Hindlimb muscle (tissue), 1 donor: Measurements from ENCODE around the gene SRC. TPM values are rescaled to one million over a fixed set of nuclear protein-coding genes. Genes with fewer than 3 reads are reported as not detected.
A peak's percentile ranks its signal among the peaks of the same experiment; 100 is the strongest.
"Not testable (repeated sequence)": the region's sequence is repeated elsewhere in the genome, so short reads cannot be mapped to it uniquely, and the experiment has no call there.

Experiments
- DNase-seq: peaks from one replicate; pipeline ENCODE4 v3.0.0-alpha.2; 2013
- polyA plus RNA-seq: library from polyadenylated mRNA; unstranded; fragments of 120-200 nt; gene quantifications from one replicate; pipeline ENCODE4 v1.2.1, GENCODE V29; 2013; ENCODE audit not compliant: insufficient read length

Gene SRC
- polyA plus RNA-seq, 1 donor, result 19.5 TPM

GRCh38 chr20:37364927-37365272, 19.0 kb downstream of the SRC start:
- no peak for DNase-seq

DNA sequence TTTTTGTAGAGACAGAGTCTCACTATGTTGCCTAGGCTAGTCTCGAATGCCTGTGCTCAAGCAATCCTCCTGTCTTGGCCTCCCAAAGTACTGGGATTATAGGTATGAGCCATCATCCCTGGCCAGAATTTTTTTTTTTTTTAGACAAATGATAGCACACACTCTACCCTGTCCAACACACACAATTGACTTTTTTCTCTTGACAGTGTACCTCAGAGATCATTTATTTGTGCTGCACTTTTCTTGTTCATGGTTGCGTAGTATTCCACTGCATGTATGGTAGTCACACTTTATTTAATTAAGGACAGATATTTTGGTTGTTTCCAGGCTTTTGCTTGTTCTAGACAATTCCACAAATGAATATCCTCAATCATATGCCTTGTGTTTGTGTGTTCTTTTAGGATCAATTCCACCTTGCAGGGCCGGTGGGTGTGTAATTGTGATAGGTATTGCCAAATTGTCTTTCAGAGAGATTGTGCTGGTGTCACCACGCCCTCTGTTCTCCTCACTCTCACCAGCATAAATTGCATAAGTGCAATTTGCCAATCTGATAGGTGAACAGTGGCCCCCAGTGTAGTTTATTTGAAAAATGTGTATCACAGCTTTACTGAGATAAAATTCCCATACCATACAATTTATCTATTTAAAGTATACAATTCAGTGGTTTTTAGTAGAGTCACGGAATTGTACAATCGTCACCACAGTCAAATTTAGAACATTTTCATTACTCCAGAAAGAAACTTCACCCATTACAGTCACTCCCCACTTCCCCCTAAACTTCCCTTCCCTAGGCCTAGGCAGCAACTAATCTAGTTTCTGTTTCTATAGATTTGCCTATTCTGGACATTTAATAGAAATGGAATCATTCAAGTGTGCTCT, 20.1 kb downstream of the SRC start:
- no peak for DNase-seq

DNA sequence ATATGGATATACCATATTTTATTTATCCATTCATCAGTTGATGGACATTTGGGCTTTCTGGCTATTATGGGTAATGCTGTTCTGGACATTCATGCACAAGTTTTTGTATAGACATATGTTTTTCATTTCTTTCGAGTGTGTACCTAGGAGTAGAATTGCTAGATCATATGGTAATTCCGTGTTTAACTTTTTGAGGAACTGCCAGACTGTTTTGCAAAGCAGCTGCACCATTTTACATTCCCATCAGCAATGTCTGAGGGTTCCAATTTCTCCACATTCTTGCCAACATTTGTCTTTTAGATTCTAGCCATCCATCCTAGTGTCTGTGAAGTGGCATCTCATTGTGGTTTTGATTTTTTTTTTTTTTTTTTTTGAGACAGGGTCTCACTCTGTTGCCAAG, 20.8 kb downstream of the SRC start:
- DNase-seq, result no peak

DNA sequence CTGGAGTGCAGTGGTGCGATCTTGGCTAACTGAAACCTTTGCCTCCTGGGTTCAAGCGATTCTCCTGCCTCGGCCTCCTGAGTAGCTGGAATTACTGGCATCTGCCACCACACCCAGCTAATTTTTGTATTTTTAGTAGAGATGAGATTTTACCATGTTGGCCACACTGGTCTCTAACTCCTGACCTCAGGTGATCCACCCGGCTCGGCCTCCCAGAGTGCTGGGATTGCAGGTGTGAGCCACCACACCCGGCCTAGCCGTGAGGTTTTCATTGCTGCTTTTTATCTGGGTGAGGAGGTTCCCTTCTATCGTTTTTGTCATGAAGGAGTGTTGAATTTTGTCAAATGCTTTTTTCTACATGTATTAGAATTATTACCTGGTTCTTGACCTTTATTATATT, 23.9 kb downstream of the SRC start:
- DNase-seq, result no peak

DNA sequence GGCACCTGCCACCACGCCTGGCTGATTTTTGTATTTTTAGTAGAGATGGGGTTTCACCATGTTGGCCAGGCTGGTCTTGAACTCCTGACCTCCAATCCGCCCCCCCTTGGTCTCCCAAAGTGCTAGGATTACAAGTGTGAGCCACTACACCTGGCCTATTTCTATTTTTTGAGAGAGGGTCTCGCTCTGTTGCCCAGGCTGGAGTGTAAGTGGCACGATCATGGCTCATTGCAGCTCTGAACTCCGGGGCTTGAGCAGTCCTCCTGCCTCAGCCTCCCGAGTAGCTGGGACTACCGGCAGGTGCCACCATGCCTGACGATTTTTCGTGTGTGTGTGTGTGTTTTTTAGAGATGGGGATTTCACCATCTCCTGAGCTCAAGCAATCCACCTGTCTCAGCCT, 25.9 kb downstream of the SRC start:
- not testable (repeated sequence) for DNase-seq

DNA sequence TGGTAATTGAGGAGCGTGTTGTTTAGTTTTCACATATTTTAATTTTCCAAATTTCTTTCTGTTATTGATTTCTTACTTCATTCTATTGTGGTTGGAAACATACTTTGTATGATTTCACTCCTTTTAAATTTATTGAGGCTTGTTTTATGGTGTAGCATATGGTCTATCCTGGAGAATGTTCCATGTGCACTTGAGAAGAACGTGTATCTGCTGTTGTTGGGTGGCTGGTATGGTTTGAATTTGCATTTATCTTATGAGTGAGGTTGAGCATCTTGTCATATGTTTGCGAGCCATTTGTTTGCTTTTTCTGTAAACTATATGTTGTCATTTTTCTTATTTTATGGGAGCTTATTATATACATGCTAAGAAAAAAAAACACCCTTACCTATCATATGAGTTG, 26.5 kb downstream of the SRC start:
- DNase-seq, result no peak

DNA sequence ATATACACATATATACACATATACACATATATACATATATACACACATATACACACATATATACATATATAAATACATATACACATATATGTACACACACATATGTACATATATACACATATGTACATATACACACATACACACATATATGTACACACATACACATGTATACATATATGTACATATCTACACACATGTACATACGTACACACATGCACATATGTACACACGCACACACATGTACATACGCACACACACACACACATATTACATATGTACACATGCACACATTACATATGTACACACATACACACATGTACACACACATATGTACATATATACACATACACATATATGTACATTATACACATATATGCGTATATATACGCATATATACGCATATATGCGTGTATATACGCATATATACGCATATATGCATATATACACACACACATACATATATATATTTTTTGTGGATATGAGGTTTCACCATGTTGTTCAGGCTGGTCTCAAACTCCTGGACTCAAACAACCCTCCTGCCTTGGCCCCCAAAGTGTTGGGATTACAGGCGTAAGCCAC, 27.2 kb downstream of the SRC start:
- DNase-seq, result no peak

DNA sequence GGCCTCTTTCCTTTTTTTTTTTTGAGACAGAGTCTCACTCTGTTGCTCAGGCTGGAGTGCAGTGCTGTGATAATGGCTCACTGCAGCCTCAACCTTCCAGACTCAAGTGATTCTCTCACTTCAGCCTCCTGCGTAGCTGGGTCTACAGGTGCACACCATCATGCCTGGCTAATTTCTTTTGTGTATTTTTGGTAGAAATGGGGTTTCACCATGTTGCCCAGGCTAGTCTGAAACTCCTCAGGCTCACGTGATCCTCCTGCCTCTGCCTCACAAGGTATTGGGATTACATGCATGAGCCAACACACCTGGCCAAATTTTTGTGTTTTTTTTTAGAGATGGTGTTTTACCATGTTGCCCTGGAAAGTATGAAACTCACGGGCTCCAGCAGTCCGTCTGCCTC, 29.3 kb downstream of the SRC start:
- DNase-seq, result no peak

GRCh38 chr20:37376324-37376723, 30.4 kb downstream of the SRC start:
- DNase-seq, result no peak

DNA sequence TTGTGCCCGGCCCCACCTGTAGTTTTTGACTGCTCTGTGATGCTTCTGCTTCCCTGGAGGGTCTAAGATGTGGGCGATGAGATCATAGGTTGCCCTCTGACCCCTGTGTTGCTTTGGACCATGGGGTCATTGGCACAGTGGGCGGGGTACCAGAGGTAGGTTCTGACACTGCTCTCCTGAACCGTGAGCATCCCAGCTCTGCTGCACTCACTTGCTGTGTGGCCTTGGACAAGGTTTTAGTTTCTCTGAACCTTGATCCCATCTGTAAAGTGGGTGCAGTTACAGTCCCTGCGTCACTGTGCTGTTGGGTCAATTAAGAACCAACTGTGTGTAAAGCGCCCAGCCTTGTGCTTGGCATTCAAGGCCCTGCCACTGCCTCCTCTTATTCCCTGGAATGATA, 30.9 kb downstream of the SRC start:
- no peak for DNase-seq

DNA sequence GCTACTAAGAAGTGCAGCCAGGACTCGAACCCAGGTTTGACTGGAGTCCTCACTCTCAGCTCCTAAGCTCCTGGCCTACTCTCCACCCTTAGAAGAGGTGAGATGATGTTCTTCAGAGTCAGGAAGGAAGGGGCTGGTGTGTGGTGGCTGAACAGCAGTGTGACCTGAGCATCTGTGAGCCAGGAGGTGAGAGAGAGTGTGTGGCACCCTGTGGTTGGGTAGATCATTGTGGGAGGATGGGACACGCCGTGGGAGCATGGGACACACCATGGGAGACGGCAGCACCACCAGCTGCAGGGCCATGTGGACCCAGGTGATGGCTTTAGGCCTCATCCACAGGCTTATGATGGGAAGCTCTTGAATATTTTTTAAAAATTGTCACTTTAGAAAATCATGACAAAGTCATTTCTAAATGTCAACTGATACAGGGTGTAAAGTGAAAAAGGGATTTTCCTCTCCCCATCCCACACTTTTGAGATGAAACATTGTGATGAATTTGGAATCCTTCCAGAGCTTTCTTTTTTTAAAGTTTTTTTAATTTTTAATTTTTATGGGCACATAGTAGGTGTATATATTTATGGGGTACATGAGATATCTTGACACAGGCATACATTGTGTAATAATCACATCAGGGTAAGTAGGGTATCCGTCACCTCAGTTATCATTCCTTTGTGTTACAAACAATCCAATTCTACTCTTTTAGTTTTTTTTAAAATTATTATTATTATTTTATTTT, 31.6 kb downstream of the SRC start:
- no peak for DNase-seq

- DNase-seq, result no peak
Measured at GRCh38 chr20:37378420-37378784, 32.5 kb downstream of the SRC start.

GRCh38 chr20:37378785-37379598, 33.1 kb downstream of the SRC start:
- no peak for DNase-seq

DNA sequence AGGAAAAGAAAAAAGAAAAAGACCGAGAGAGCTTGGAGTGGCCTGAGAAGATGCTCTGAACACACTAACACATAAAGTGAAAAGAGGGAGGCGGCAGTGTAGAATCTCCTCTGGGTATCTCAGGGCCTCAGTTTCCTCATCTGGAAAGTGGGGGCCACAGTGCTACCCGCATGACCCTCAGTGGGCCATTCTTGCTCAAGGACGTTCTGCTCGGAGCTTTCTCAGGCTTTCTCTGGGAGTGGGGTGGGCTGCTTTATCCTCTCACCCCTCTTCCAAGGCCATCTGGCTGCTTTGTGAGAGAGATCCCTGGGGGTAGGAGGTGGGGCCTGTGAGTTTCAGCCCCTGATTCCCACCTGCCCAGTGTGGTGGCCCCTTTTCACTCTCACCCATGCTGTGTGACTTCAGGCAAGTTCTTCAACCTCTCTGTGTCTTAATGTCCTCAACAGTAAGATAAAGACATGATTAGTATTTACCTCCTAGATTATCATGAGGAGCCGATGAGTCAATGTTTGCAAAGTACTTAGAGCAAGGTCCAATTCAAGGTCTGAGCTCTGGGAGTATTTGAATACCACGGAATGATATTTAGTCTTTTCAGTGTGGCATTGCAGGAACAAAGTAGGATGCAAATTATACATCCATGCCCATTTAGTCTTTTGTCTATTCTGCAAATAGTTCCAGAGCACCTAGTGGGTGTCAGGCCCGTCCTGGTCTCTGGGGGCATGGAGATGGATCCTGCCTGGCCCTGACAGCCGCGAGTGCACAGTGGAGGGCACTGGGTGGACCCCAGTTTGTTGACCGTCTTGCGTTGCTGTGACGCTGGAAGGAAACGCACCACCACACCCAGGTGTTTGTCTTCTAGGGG, 34.3 kb downstream of the SRC start:
- DNase-seq, result no peak

GRCh38 chr20:37380864-37381579, 35.1 kb downstream of the SRC start:
- DNase-seq, result no peak

GRCh38 chr20:37381621-37382471, 35.9 kb downstream of the SRC start:
- DNase-seq, result no peak

DNA sequence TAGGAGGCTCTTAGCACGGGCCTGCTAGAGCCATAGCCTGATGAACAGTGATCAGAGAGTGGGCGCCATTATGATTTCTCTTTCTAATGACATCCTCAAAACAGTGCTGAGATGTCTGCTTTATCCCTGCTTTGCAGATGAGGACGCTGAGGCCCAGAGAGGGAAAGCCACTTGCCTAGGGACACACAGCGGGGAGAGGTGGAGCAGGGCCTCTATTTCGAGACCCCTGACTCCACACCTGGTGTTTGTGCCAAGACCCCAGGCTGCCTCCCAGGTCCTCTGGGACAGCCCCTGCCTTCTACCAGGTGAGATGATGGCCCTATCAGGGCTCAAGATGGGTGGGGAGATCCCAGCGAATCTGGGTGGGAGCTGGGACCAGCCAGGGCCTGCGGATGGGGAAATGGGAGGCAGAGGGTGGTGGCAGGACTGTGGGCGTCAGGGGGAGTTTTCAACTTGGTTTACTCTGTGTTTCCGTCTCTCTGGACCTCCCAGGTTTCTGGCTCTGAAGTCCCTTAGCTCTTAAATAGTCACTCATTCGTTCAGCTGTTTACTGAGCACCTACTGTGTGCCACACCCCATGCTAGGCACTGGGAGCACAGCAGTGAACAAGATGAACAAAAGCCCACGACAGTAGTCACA, 36.7 kb downstream of the SRC start:
- DNase-seq, result no peak

DNA sequence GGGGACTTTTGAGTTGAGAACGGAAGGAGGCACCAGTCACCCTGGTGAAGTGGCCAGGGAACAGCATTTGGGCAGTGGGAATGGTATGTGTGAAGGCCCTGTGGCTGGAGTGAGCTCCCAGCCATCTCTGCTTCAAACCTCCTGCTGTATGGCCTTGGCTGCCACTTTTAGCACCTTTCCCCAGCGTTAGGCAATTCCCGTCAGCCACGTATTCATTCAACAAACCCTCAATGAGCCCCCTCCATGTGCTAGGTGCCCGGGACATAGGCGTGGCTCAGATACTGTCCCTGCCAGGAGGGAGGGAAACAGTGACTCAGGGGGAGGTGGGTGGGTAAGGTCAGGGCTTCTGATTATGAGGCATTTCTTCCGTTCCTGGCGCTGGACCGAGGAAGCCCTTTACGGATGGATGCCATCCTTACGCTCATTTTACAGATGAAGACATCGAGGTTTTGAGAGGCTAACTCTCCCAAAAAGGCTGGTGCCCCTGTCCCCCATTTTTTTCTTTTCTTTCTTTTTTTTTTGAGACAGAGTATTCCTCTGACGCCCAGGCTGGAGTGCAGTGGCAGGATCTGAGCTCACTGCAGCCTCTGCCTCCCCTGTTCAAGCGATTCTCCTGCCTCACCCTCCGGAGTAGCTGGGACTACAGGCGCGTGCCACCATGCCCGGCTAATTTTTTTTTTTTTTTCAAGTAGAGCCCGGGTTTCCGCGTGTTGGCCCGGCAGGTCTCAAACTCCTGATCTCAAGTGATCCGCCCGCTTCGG, 37.5 kb downstream of the SRC start:
- DNase-seq, result no peak

DNA sequence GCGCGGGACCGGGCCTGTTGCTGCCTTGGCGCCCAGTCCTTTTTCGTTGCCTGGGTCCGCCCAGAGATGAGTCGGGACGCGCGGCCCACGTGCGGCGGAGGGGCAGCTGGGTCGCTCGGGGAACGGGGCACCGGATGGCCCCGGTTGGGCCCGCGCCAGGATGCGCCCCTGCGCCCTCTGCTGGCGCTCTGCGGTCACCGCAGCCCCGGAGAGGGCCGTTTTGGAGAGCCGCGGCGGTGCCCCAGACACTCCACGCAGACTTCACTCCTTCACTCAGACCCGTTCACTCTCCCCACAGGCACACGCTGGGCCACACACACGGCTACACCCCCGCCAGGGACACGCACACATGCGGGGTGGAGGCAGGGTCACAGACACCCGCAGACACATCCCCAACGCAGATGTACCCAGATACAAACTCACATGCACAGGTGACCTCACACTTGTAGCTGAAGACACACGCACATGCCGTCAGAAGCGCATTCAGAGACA, 38.8 kb downstream of the SRC start:
- DNase-seq, result peak; percentile 74
